SK-N-SH treated with all-trans-retinoic acid at 6 μM for 48 hours (cell line): ENCODE data around the gene ILRUN.

Experiments used
- ARNTL ChIP-seq: fragments of 450-650 bp; formaldehyde crosslinking; IDR thresholded peaks from 2 replicates; pipeline ENCODE4 v1.5.0; 2020; ENCODE audit warnings: low read depth, mild to moderate bottlenecking, moderate library complexity, borderline replicate concordance
- BACH2 ChIP-seq: fragments of 250-450 bp; sonication (Bioruptor Pico); IDR thresholded peaks from 2 replicates; pipeline ENCODE4 v1.9.0; 2021; ENCODE audit warnings: mild to moderate bottlenecking, borderline replicate concordance
- ESRRG ChIP-seq: fragments of 250-450 bp; sonication (Bioruptor Pico); IDR thresholded peaks from 2 replicates; pipeline ENCODE4 v1.6.1; 2021; ENCODE audit warnings: mild to moderate bottlenecking
- OSR1 ChIP-seq: fragments of 250-450 bp; sonication (Bioruptor Pico); IDR thresholded peaks from 2 replicates; pipeline ENCODE4 v1.8.0; 2022; ENCODE audit warnings: moderate library complexity, mild to moderate bottlenecking, inconsistent platforms
- PPARA ChIP-seq: fragments of 250-450 bp; sonication (Bioruptor Pico); IDR thresholded peaks from 2 replicates; pipeline ENCODE4 v1.5.0; 2020; ENCODE audit warnings: mild to moderate bottlenecking, borderline replicate concordance
- RARB ChIP-seq: fragments of 250-450 bp; sonication (Bioruptor Pico); IDR thresholded peaks from 2 replicates; pipeline ENCODE4 v1.8.0; 2021; ENCODE audit warnings: mild to moderate bottlenecking, moderate library complexity
- ZC3H10 ChIP-seq: fragments of 250-450 bp; sonication (Bioruptor Pico); IDR thresholded peaks from 2 replicates; pipeline ENCODE4 v1.5.1; 2021; ENCODE audit warnings: mild to moderate bottlenecking, moderate library complexity
- ZNF70 ChIP-seq: fragments of 450-650 bp; formaldehyde crosslinking; IDR thresholded peaks from 2 replicates; pipeline ENCODE4 v1.5.0; 2020; ENCODE audit warnings: mild to moderate bottlenecking, moderate library complexity
- ZNF8 ChIP-seq: fragments of 450-650 bp; formaldehyde crosslinking; IDR thresholded peaks from 2 replicates; pipeline ENCODE4 v1.5.0; 2020; ENCODE audit warnings: mild to moderate bottlenecking, moderate library complexity
- TF ChIP-seq, protein P1 (sequence below): fragments of 250-450 bp; sonication (Bioruptor Pico); IDR thresholded peaks from 2 replicates; pipeline ENCODE4 v1.5.1; 2020; ENCODE audit warnings: low read depth, mild to moderate bottlenecking, moderate library complexity
- TF ChIP-seq, protein P2 (sequence below): fragments of 250-450 bp; sonication (Bioruptor Pico); IDR thresholded peaks from 2 replicates; pipeline ENCODE4 v1.8.0; 2020; ENCODE audit warnings: mild to moderate bottlenecking, moderate library complexity, borderline replicate concordance

DNA sequence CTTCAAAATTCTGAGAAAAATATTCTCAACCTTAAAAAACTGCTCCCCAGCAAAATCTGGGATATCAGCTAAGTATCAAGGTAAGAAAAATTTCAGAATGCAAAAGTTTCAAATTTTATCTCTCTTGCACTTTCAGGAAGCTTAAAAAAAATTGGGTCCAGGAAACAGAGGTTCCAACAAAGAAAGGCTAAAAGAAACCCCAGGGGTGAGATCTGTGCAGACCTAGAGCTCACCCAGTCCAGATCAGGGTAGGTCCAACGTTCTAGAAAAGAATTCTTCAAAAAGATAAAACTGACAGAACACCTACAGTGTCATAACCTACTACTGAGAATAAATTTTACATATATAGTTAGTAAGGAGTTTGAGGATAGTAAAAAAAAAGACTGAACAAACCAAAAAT is 23.5 kb downstream of the ILRUN start:
- TF ChIP-seq, protein P1, sequence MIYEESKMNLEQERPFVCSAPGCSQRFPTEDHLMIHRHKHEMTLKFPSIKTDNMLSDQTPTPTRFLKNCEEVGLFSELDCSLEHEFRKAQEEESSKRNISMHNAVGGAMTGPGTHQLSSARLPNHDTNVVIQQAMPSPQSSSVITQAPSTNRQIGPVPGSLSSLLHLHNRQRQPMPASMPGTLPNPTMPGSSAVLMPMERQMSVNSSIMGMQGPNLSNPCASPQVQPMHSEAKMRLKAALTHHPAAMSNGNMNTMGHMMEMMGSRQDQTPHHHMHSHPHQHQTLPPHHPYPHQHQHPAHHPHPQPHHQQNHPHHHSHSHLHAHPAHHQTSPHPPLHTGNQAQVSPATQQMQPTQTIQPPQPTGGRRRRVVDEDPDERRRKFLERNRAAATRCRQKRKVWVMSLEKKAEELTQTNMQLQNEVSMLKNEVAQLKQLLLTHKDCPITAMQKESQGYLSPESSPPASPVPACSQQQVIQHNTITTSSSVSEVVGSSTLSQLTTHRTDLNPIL (CRISPR knock-in tag): no peak
- TF ChIP-seq ZNF8 (CRISPR knock-in tag) (no peak), ZC3H10 (CRISPR knock-in tag) (no peak), ARNTL (CRISPR knock-in tag) (no peak), ZNF70 (CRISPR knock-in tag) (no peak), RARB (CRISPR knock-in tag) (no peak), BACH2 (CRISPR knock-in tag) (no peak), ESRRG (no peak), OSR1 (CRISPR knock-in tag) (no peak), PPARA (no peak)
- TF ChIP-seq, protein P2, sequence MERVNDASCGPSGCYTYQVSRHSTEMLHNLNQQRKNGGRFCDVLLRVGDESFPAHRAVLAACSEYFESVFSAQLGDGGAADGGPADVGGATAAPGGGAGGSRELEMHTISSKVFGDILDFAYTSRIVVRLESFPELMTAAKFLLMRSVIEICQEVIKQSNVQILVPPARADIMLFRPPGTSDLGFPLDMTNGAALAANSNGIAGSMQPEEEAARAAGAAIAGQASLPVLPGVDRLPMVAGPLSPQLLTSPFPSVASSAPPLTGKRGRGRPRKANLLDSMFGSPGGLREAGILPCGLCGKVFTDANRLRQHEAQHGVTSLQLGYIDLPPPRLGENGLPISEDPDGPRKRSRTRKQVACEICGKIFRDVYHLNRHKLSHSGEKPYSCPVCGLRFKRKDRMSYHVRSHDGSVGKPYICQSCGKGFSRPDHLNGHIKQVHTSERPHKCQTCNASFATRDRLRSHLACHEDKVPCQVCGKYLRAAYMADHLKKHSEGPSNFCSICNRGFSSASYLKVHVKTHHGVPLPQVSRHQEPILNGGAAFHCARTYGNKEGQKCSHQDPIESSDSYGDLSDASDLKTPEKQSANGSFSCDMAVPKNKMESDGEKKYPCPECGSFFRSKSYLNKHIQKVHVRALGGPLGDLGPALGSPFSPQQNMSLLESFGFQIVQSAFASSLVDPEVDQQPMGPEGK (CRISPR knock-in tag): no peak
